CD4-positive, alpha-beta T cell treated with Interleukin-15 for 4 hours (primary cell): Measurements from ENCODE around the gene PNPLA7.
"Not testable (repeated sequence)": the region's sequence is repeated elsewhere in the genome, so short reads cannot be mapped to it uniquely, and the experiment has no call there.

Experiments
- DNase-seq: peaks from one replicate; pipeline ENCODE4 v3.0.0-alpha.2; 2020; ENCODE audit warnings: low spot score

Gene PNPLA7

GRCh38 chr9:137513801-137514570, 36.2 kb downstream of the PNPLA7 start:
- DNase-seq, result not testable (repeated sequence)

DNA sequence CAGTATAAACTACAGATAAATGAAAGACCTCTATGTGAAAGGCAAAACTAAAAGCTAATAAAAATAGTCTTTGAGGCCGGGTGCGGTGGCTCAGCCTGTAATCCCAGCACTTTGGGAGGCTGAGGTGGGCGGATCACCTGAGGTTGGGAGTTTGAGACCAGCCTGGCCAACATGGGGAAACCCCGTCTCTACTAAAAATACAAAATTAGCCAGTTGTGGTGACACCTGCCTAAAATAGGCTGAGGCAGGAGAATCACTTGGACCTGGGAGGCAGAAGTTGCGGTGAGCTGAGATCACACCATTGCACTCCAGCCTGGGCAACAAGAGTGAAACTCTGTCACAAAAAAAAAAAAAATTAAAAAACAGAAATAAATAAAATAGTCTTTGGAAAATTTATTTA, 37.1 kb downstream of the PNPLA7 start:
- not testable (repeated sequence) for DNase-seq

- DNase-seq, result no peak
Measured at GRCh38 chr9:137511758-137512463, 38.3 kb downstream of the PNPLA7 start.

DNA sequence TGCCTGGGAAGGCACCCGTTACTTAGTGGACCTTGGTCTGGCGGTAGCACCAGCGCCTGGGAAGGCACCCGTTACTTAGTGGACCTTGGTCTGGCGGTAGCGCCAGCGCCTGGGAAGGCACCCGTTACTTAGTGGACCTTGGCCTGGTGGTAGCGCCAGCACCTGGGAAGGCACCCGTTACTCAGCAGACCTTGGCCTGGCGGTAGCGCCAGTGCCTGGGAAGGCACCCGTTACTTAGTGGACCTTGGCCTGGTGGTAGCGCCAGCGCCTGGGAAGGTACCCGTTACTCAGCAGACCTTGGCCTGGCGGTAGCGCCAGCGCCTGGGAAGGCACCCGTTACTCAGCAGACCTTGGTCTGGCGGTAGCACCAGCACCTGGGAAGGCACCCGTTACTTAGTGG, 39.1 kb downstream of the PNPLA7 start:
- not testable (repeated sequence) for DNase-seq

- DNase-seq, result no peak
Measured at GRCh38 chr9:137509198-137509597, 41.0 kb downstream of the PNPLA7 start.

- no peak for DNase-seq
Measured at GRCh38 chr9:137506702-137507171, 43.5 kb downstream of the PNPLA7 start.

GRCh38 chr9:137506274-137506673, 43.9 kb downstream of the PNPLA7 start:
- no peak for DNase-seq

DNA sequence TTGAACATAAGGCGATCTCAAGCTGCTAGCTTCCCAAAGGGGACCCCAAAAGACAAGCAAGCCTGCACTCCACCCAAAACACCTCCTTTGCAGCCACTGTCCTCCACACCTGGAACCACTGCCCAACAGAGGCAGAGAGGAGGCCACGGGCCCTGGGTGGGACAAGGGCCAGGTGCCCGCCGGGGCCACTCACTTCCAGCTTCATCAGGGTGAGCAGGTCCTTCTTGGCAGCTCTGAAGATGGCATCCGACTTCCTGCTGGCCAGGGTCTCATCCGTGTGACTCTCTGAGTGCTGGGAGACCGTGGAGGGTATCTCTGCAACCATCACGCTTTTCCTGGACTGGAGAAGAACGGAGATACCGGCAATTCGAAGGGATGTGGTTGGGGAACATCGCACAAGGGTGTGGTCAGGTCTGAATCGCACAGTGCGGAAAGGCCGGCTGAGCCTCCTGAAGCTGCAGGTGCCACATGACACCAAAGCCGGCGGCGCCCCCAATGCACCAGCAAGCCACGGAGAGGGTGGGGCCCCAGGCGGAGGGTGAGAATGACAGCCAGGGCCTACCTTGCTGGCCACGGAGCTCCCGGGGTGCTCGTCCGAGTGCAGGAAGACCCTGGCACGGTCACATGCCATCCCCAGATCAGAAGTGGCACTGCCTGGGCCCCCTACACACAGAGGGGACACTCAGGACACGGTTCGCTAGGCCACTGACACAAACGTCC, 44.6 kb downstream of the PNPLA7 start:
- no peak for DNase-seq

GRCh38 chr9:137504432-137504777, 45.8 kb downstream of the PNPLA7 start:
- no peak for DNase-seq

DNA sequence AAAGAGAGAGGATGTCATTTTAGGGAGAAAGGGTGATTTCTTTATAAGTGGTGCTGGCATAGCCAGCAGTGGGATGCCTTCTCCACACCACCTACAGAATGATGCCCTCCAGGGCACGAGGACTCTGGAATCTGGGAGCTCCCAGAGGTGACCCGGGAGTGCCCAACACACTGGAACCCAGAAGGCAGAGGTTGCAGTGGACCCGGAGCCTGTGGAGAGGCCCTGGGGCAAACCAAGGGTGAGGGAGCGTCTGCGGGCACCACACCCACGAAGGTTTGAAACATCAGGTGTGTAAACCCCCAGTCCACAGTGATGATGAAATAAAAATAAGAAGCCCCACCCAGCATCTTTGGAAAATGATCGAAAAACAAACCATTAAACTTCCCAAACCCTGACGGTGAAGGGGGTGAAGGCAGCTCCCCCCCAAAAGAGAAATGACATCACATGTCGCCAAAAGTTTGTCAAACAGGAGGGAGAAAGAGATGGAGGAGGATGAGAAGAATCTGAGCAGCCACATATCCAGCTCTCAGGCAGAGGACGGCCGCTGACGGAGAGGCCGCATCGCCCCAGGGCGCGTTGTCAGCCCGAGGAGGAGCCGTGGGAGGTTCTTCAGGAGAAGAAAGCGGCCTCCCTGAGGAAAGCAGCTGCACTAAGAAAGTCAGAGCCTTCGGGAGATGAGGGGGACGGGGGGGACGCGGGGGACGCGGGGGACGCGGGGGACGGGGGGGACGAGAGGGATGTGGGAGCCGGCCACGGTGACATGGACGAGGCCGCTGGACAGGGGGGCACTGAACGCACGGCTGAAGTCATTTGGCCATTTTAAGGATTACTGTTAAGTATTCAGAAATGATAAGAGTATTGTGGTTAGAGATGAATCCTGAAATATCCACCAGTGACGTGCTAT, 47.9 kb downstream of the PNPLA7 start:
- no peak for DNase-seq

DNA sequence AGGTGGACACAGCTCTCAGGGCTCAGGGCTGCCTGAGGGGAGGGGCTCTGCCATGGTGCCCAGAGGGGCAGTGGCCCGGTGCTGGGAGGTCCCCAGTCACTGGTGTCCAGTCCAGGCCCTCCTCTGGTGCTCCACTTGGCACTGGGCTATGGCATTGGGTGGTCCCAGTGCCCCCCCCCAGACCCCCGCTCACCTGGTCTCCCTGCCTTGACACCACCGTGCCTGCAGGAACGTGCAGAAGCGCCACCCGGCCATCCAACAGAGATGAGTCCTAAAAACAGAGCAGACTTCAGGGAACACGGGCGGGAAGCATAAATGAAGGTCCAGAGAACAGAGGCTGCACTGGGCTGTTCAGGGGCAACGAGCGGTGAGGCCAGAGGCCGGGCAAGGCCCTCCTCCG, 48.7 kb downstream of the PNPLA7 start:
- DNase-seq, result no peak

- no peak for DNase-seq
Measured at GRCh38 chr9:137500666-137501397, 49.4 kb downstream of the PNPLA7 start.

DNA sequence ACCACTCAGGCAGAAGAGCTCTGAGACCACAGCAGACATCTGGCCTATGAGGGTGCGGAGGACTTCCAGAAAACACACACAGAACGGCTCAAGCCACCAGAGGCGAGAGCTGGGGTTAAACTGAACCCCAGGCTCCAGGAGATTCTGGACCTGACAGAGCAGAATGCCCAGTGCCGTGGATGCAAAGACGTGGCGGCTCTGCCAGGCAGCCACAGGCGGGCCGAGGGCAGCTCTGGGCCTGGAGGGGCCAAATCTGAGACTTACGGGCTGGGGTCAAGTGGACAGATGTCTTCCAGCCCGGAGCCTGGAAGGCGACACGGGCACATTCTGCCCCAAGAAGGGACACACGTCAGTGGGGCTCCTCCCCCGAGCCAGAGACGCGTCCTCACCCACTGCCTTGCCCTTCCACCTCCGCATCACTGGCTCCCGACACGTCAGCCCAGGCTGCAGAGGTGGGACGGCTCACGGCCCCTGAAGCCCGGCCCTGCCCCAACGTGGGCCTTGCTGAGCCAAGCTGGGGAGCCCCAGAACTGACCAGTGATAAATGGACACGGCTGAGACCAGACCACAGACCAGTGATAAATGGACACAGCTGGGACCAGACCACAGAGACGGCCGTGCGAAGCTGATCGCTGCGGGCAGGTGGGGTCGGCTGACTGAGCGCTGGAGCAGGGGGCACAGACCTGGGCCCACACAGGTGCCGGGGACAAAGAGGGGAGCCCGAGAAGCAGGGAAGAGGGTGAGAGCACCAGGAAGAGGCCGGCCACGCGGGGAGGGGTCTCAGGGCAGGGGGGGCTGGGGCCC, 50.1 kb downstream of the PNPLA7 start:
- no peak for DNase-seq

GRCh38 chr9:137499416-137499815, 50.8 kb downstream of the PNPLA7 start:
- DNase-seq, result no peak

DNA sequence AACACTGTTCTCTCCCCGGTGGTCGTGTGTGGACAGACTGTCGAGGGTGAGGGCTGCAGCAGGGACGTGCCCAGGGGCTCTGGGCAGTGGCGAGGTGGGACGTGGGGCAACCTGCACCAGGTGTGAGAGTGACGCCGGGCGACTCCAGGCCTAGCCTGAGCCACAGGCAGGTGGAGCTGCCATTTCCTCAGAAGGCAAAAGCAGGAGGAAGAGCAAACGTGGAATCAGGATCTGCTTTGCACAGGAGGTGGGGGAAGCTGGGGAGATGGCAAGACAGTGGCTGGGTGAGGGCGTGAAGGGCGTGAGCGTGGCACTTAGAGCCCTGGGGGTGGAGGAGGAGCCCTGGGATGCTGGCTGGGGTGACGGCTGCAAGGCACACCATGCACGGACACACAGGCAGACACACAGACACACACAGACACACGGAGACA, 51.5 kb downstream of the PNPLA7 start:
- DNase-seq, result no peak

GRCh38 chr9:137497921-137498719, 52.1 kb downstream of the PNPLA7 start:
- DNase-seq, result no peak

GRCh38 chr9:137496601-137497375, 53.4 kb downstream of the PNPLA7 start:
- DNase-seq, result no peak

GRCh38 chr9:137494550-137495351, 55.5 kb downstream of the PNPLA7 start:
- no peak for DNase-seq
